Vagina (tissue), 2 donors: ENCODE results near the gene OXSR1. TPM values are rescaled to one million over a fixed set of nuclear protein-coding genes. Genes with fewer than 3 reads are reported as not detected.

Experiments used
- DNase-seq, 2 donors: peaks; one replicate each; pipeline ENCODE4 v3.0.0-alpha.2; 2017; ENCODE audit errors: extremely low spot score in 2 of 2
- H3K27ac ChIP-seq: fragments of 200-600 bp; sonication (generic); one replicate; pipeline ENCODE4 v1.5.1; 2019
- H3K27me3 ChIP-seq: fragments of 200-600 bp; sonication (generic); one replicate; pipeline ENCODE4 v1.5.1; 2019
- H3K36me3 ChIP-seq, 2 donors: fragments of 200-600 bp; sonication (generic); one replicate each; pipeline ENCODE4 v1.5.1; 2017 to 2019
- H3K4me1 ChIP-seq: fragments of 200-600 bp; sonication (generic); one replicate; pipeline ENCODE4 v1.5.1; 2019
- H3K4me3 ChIP-seq, 2 donors: fragments of 200-600 bp; sonication (generic); 1 replicate in 1 of 2; 2 replicates in 1 of 2; pipeline ENCODE4 v1.5.1; 2016 to 2019
- H3K9me3 ChIP-seq: fragments of 200-600 bp; sonication (generic); one replicate; pipeline ENCODE4 v1.5.1; 2019
- POLR2A ChIP-seq, 2 donors: fragments of 450-650 bp; IDR thresholded peaks; one replicate each; pipeline ENCODE4 v1.6.1; 2017; ENCODE audit warnings: antibody characterized with exemption in 2 of 2, mild to moderate bottlenecking in 2 of 2, moderate library complexity in 2 of 2
- POLR2AphosphoS5 ChIP-seq, 2 donors: sonication (generic); formaldehyde crosslinking; IDR thresholded peaks; one replicate each; pipeline ENCODE4 v1.9.0; 2017; ENCODE audit warnings: antibody characterized with exemption in 2 of 2, mild to moderate bottlenecking in 2 of 2, low read depth in 1 of 2; ENCODE audit not compliant: insufficient read depth in 1 of 2
- intact Hi-C: fragments of 100-400 bp; cut with DNase I; formaldehyde crosslinking; loops from one replicate; pipeline ENCODE4 v1.15.1; 2023
- total RNA-seq: library from RNA; depleted of rRNA; stranded (reverse); fragments of >200 nt; gene quantifications from one replicate; pipeline ENCODE4 v1.2.3, GENCODE V29; 2016
- TF ChIP-seq, protein P1 (sequence below), 3 experiments: fragments of 450-650 bp in 2 of 3; fragments of 200-600 bp in 1 of 3; sonication (generic) in 1 of 3; IDR thresholded peaks; one replicate each; pipeline ENCODE4 v1.5.1; 2017 to 2019; ENCODE audit warnings: antibody characterized with exemption in 3 of 3, mild to moderate bottlenecking in 2 of 3, moderate library complexity in 2 of 3

The OXSR1 gene
- total RNA-seq, 1 donor from 2014 or later = 22.8 TPM

DNA sequence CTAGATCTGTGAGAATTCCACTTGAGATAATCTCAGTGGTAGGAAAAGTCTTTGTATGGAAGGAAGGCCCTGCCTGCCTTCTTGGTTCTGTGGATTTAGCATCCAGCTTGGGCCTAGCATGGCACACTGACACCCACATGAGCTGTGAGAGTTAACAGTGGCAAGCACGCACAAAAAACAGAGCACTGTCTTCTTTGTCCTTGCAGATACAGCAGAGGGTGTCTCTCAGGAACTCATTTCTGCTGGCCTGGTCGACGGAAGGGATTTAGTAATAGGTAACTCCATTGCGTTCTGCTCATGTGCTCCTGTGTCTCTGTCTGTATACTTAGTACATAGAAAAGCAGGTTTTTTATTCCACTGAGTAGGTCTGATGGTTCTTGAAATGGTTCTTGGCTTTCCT is 85.9 kb downstream of the OXSR1 start:
- intact Hi-C loops = no loop called here
- no peak for DNase-seq
- Histone ChIP-seq H3K27me3 (no peaks in the 10 kb centered on the region), H3K4me1 (no peaks in the 10 kb centered on the region), H3K36me3 (peaks cover 0 to 62% of the 10 kb centered on the region in 2 donors), H3K9me3 (no peaks in the 10 kb centered on the region), H3K4me3 (no peak overlapping the region), H3K27ac (no peak overlapping the region)
- TF ChIP-seq, protein P1, sequence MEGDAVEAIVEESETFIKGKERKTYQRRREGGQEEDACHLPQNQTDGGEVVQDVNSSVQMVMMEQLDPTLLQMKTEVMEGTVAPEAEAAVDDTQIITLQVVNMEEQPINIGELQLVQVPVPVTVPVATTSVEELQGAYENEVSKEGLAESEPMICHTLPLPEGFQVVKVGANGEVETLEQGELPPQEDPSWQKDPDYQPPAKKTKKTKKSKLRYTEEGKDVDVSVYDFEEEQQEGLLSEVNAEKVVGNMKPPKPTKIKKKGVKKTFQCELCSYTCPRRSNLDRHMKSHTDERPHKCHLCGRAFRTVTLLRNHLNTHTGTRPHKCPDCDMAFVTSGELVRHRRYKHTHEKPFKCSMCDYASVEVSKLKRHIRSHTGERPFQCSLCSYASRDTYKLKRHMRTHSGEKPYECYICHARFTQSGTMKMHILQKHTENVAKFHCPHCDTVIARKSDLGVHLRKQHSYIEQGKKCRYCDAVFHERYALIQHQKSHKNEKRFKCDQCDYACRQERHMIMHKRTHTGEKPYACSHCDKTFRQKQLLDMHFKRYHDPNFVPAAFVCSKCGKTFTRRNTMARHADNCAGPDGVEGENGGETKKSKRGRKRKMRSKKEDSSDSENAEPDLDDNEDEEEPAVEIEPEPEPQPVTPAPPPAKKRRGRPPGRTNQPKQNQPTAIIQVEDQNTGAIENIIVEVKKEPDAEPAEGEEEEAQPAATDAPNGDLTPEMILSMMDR (IDR thresholded peaks at IDR 0.05) = no peak
- TF ChIP-seq POLR2A (IDR thresholded peaks at IDR 0.05) (no peak), POLR2AphosphoS5 (IDR thresholded peaks at IDR 0.05; ENCODE audit: insufficient read depth in 1 of 2, low read depth in 1 of 2) (no peak)

DNA sequence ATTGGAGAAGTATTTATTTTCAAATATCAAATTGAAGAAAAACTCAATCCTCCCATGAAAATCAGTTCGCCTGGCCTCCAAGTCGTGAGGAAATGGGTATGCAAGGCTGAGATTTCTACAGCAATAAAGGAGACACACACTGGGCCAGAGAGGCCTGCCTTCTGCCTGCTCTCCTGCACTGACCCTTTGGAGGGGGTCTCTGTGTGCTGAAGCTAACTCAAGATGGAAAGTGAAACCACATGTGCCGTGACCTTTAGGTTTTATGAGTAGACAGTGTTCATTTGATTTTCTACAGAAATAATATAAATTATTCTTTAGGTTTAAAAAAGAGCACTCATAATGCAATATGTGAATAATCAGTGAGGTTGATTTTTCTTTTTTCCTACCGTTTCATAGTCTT is 88.4 kb downstream of the OXSR1 start:
- intact Hi-C loops = no loop called here
- TF ChIP-seq POLR2A (IDR thresholded peaks at IDR 0.05) = no peak
- TF ChIP-seq, protein P1 (IDR thresholded peaks at IDR 0.05) = no peak
- no peak for TF ChIP-seq POLR2AphosphoS5 (IDR thresholded peaks at IDR 0.05; ENCODE audit: insufficient read depth in 1 of 2, low read depth in 1 of 2)
- Histone ChIP-seq H3K27ac (no peak overlapping the region), H3K36me3 (peaks cover 0 to 50% of the 10 kb centered on the region in 2 donors), H3K27me3 (no peaks in the 10 kb centered on the region), H3K9me3 (no peaks in the 10 kb centered on the region), H3K4me3 (no peak overlapping the region), H3K4me1 (no peaks in the 10 kb centered on the region)
- no peak for DNase-seq

DNA sequence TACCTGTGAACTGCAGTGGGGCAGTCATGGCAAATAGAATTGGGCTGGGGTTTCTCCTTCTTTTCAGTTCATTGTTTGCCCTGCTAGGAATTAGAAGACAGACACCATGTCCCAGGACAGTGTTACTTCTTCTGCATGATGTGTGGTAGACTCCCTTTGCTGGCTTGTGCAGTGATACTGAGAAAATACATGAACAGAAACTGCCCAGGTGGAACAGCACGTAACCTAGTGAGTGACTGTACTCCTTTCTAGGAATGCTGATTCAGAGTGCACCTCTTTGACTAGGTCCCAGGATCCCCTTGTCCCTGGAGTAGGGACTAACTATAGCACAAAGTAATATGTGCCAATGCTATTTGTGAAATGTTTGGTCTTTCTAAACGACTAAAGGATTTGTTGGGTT is 89.5 kb downstream of the OXSR1 start:
- intact Hi-C loops = no loop called here
- Histone ChIP-seq H3K27me3 (no peaks in the 10 kb centered on the region), H3K4me3 (no peak overlapping the region), H3K27ac (no peak overlapping the region), H3K9me3 (no peaks in the 10 kb centered on the region), H3K36me3 (peaks cover 0 to 41% of the 10 kb centered on the region in 2 donors), H3K4me1 (no peaks in the 10 kb centered on the region)
- no peak for DNase-seq
- no peak for TF ChIP-seq POLR2AphosphoS5 (IDR thresholded peaks at IDR 0.05; ENCODE audit: insufficient read depth in 1 of 2, low read depth in 1 of 2)
- TF ChIP-seq, protein P1 (IDR thresholded peaks at IDR 0.05) = no peak
- no peak for TF ChIP-seq POLR2A (IDR thresholded peaks at IDR 0.05)

DNA sequence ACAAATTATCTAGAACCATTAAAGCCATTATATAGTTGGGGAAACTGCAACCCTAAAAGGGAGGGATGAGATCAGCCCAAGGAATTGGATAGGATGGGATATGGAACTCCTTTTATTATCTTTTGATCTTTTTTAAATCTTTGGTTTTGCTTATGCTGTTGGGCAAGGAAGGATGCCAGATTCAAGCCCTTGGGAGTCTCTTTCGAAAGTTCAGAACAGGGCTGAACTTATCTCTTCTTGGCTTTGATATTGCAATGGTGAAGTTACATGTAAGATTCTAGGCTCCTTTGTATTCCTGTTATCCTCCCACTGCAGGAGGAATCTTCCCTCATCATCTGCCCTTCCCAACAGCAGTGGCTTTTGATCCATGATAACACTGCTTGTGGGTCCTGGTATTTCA is 90.3 kb downstream of the OXSR1 start:
- H3K27me3 ChIP-seq = no peaks in the 10 kb centered on the region
- H3K4me3 ChIP-seq = no peak overlapping the region
- H3K4me1 ChIP-seq = no peaks in the 10 kb centered on the region
- no peaks in the 10 kb centered on the region for H3K9me3 ChIP-seq
- intact Hi-C loops = no loop called here
- no peak for DNase-seq
- peaks cover 0 to 35% of the 10 kb centered on the region in 2 donors for H3K36me3 ChIP-seq
- TF ChIP-seq POLR2A (IDR thresholded peaks at IDR 0.05) (no peak), POLR2AphosphoS5 (IDR thresholded peaks at IDR 0.05; ENCODE audit: insufficient read depth in 1 of 2, low read depth in 1 of 2) (no peak)
- TF ChIP-seq, protein P1 (IDR thresholded peaks at IDR 0.05) = no peak
- no peak overlapping the region for H3K27ac ChIP-seq

DNA sequence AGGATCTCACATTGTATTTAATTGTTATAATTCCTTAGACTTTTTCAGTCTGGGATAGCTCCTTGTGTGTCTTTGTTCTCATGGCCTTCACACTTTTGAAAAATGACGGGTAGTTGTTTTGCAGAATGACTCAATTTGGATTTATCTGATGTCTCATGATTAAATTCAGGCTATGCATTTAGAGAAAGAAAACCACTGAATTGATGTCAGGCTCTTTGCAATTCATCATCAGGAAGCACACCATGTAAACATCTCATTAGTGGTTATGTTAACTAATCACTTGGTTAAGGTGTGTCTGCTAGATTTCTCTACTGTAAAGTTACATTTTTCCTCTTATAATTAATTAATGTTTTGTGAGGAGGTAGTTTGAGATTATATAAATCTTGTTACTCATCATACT is 92.2 kb downstream of the OXSR1 start:
- H3K27me3 ChIP-seq = no peaks in the 10 kb centered on the region

More for the DNA sequence above, 92.2 kb downstream of the OXSR1 start:
- H3K27ac ChIP-seq = no peak overlapping the region
- no peak for DNase-seq
- H3K36me3 ChIP-seq = peaks cover 0 to 20% of the 10 kb centered on the region in 2 donors
- H3K9me3 ChIP-seq = no peaks in the 10 kb centered on the region
- TF ChIP-seq, protein P1 (IDR thresholded peaks at IDR 0.05) = no peak
- TF ChIP-seq POLR2AphosphoS5 (IDR thresholded peaks at IDR 0.05; ENCODE audit: insufficient read depth in 1 of 2, low read depth in 1 of 2) (no peak), POLR2A (IDR thresholded peaks at IDR 0.05) (no peak)
- no peaks in the 10 kb centered on the region for H3K4me1 ChIP-seq
- no peak overlapping the region for H3K4me3 ChIP-seq
- intact Hi-C loops = no loop called here
